Stimulated activated naive CD4-positive, alpha-beta T cell treated with Interleukin-2 at 50 U/mL for 16 hours (primary cell): Measurements from ENCODE around the gene ELP5.

Source experiments
- DNase-seq: peaks from one replicate; lab custom pipeline; 2025; lab: John Stamatoyannopoulos, UW

The ELP5 gene, protein sequence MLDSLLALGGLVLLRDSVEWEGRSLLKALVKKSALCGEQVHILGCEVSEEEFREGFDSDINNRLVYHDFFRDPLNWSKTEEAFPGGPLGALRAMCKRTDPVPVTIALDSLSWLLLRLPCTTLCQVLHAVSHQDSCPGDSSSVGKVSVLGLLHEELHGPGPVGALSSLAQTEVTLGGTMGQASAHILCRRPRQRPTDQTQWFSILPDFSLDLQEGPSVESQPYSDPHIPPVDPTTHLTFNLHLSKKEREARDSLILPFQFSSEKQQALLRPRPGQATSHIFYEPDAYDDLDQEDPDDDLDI

DNA sequence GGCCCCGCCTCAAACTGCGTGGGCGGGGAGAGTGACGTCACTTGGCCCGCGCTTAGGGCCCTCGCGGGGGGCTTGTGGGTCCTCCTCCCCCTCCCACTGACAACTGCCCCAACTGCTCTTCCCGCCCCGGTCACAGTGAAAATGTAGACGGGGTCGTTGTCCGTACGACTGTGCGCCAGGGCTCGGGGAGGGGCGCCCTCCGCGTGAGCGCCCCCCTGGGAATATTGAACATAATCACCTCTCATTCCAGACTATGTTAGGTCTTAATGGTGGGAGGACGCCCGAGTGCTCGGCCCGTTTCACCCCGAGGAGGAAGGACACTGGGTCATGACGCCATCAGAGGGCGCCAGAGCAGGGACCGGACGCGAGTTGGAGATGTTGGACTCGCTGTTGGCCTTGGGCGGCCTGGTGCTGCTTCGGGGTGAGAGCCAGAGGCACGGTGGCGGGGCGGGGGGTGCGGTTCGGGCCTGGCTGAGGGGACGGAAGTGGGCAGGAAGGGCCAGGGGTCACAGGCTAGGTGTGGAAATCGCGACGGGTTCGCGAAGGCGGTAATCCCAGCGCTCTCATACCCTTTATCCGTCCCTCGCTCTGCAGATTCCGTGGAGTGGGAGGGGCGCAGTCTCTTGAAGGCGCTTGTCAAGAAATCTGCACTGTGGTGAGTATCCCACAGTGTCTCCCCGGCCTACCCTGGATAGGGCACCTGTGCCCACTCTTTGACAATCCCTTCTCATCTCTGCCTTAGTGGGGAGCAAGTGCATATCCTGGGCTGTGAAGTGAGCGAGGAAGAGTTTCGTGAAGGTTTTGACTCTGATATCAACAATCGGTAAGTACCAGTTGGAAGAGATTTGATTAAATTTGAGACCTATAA is at the start of gene ELP5:
ELP5 (plus strand) TSS at position 40 of the 868 bp plus-strand sequence; CDS start at position 376, 336 bp downstream.
- peak; percentile 86 for DNase-seq

GRCh38 chr17:7203391-7203790 is 48.6 kb upstream of the ELP5 start:
- no peak for DNase-seq

DNA sequence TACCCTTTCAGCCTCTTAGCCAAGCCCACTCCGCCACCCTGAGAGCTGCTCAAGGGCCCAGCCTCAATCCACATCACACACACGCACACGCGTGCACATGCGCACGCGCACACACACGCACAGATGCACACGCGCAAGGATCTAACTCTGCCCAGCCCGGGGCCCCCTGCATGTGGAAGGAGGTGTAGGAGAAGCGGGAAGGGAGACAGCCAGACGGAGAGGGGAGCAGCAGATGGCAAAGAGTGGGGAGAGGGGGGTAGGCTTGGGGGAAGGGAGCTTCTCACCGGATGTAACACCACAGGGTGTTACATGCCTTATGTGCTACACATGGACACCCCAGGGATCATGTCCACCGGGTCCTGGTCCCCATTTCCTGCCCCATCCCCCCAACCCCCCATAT is 47.7 kb upstream of the ELP5 start:
- no peak for DNase-seq

DNA sequence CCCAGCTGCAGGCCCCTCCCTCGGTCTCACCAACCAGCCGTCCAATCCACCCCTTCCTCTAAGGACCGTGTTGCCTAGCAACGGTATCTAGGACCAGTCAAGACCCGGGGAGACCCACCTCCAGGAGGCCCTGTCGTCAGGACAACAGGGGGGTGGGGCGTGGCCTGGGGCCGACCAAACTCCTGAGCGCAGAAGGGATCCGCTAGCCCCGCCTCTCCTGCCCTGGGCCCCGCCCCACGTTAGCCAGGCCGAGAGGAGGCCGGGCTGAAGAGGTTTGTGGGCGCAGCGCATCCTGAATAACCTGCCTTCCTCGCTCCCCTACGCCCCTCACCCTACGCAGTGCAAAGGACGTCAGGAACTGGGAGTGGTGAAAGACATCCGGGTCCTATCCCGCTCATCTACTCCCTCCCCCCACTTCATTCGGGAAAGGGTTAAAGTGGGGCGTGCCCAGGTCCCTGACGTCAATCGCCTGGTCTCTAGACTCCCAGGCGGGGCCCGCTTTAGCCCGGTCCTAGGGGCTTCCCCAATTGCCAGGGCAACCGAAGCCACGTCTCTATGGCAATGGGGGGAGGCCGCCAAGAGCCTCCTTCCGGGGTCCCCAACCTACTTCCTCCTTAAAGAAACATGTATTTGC is 47.1 kb upstream of the ELP5 start:
- DNase-seq = peak; percentile 91

GRCh38 chr17:7205561-7205960 is 46.5 kb upstream of the ELP5 start:
- DNase-seq = no peak

DNA sequence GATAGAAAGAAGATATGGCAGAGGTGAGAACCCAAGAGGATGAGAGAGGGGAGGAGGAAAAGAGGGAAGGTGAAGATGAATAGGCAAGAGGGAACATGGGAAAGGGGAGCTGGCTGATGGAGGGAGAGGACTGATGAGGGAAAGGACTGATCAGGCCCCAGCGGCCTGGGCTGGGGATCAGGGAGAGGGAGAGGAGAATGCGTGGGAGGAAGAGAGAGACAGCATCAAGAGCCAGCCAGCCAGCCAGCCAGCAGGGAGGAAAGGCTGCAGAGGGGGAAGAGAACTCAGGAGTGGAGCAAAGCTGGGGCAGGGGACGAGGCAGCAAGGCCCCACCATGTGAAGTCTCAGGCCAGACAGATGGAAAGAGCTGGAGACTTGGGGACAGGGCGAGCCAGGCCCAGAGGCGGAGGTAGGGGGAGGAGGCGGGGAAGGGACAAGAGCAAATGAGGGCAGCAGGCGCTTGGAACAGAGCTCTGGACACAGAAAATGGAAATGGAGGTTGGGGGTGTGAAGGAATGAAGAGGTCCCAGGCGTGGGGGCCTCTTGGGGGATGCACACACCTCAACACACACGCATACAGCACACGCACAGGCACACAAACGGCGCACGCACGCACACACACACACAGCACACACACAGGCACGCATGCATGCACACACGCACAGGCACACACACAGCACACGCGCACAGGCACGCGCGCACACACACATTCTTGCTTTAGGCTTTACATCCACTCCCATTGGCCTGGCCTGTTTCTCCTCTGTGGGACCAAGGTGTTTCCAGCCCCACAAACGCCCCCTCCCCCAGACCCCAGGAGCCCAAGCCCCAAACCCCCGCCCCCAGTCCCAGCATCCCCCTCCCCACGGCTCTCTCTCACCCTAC is 44.7 kb upstream of the ELP5 start:
- no peak for DNase-seq

- no peak for DNase-seq
Observed at GRCh38 chr17:7208027-7208571, 43.9 kb upstream of the ELP5 start.

DNA sequence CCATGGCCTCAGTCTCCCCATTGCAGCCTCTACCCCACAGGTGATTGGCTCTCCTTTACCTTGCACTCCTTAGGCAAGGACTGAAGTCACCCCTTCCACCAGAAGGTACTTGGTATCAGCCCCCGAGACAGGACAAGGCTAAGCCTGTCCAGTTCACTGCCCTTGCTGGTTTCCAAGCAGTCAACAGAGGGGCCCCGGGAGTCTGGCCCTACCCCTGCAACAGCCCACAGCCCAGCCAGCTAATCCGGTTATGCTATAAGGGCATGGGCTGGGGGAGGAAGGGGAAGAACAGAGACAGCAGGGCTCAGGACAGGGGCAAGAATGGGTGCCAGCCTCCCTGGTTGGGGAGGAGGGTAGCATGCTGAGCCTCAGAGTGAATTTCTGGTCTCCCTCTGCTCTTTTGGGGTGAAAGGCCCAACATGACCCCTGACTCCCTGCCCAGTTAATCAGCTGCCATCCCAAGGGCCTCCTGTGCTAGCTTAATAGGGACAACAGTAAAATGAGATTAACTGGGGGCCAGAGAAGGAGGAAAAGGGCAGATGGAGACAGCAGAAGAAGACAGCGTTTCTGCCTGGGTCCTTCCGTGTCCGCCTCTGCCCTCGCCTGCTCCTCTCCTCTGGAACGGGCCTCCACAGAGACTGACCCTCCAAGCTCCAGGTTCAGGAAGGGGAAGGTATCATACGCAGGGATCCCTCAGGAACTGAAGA is 43.1 kb upstream of the ELP5 start:
- no peak for DNase-seq

DNA sequence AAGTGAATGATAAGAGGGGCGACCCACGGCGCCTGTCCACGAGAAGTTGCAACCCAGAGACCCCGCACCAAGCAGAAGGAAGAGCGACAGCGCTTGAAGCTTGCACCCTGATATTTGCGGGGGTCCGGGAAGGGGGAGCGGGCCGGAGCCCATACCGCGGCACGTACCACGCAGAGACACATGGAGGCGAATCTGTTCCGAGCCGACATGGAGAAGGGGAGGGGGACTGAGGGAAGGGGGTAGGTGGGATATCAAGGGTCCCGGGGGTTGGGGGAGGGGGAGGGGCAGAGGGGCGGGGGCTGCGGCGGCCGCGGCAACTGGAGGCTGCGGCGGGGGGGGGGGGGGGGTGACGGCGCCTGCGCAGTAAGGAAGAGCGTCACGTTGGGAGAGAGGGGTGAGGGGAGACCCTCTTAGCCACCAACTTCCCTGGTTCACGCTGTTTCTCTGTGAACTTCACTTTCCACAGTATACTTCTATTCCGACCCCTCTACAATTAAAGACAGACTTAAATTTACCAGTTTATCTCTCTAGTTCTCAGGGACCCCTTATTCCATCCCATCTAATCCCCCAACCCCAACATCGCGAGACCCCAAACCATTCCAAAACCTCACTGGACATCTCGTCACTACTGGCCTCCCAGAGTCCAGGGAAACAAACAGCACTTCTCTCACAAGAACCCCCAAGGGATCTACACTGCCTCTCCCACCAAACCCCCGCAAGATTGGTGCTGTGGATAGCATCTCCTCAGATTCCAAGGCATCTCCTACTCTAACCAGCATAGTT is 40.3 kb upstream of the ELP5 start:
- DNase-seq = no peak

GRCh38 chr17:7213895-7214299 is 38.1 kb upstream of the ELP5 start:
- peak; percentile 70 for DNase-seq

DNA sequence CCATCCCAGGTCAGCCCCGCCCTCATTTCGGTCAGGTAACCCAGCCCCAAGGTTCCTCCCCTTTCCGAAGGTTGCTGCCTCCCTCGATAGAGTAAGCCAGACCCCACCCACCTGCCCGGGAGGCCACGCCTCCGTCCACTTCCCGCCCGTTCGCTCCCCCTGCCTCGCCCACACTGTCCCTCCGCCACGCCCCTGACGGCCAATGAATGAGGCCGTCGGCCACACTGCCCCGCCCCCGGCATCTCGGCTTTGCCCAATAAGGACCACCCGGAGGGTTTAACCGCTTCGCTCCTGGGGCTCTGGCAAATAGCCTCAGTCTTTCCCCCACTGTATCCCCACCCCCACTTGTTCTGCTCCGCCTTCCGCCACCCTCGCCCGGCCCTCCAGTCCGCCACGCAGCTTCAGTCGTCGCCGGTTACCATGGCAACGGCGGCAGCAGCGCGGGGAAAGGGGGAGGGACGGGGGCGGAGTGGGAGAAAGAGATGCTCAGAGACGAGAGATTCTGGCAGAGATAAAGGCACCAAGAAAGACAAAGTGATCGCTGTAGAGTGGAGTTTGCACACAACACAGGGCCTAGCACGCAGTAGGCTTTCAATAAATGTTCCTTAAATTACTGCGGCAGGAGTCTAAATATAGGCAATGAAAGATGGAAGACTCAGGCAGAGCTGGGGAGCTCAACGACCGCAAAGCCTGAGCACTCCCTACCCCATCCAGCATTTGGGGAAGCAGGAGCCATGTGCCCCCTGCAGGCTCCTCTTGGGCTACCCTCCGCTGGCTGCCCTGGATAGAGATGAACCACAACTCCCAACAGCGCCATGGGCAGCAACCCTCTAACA is 37.5 kb upstream of the ELP5 start:
- peak; percentile 99 for DNase-seq

GRCh38 chr17:7215136-7215638 is 36.8 kb upstream of the ELP5 start:
- no peak for DNase-seq

DNA sequence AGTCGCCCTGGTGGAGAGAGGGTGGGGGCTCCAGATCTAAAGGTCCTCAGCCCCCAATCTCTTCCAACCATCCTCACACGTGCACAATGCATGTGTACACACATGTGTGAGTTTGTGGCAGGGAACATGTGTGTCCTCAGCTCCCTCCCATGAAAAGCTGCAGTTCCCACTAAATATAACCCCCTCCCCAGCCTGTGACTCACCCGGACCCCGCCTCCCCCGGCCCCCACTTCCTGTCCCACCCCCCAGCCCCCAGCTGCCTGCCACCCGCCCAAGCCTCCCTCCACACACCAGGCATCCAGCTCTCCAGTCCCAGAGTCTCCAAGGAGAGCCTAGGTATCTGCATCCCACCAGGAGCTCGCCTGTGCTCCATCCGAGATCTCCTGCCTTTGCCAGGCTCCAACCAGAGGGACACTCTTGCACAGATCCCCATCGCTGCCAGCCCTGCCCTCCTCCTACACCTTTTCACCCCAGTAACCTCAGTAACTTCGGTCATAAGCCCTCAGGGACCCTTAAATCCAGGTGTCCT is 36.3 kb upstream of the ELP5 start:
- DNase-seq = no peak

GRCh38 chr17:7216242-7217112 is 35.5 kb upstream of the ELP5 start:
- no peak for DNase-seq

GRCh38 chr17:7217113-7217987 is 34.7 kb upstream of the ELP5 start:
- no peak for DNase-seq

- no peak for DNase-seq
Observed at GRCh38 chr17:7218166-7218565, 33.8 kb upstream of the ELP5 start.

DNA sequence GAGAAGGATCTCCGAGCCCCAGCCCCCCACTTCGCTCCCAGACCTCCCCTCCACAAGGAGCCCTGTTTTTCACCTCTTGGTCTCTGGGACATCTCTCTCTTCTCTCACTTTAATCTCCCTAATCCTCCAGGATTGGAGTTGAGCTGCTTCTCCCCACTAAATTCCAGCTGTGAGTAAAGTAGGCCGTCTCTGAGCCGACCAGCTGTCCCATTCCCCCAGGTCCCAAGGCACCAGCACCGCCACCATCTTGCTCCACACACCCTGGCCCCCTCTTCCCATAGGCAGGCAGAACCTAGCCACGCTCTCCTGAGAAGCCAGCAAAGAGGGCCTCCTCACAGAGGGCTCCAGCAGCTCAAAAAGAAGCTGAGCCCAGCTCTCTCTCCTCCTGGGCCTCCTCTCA is 33.3 kb upstream of the ELP5 start:
- DNase-seq = no peak
